Stomach (tissue), 9 donors: ENCODE results near the gene BLCAP. TPM values are rescaled to one million over a fixed set of nuclear protein-coding genes. Genes with fewer than 3 reads are reported as not detected.

Source experiments
- DNase-seq, 2 donors: peaks; one replicate each; pipeline versions ENCODE4 v3.0.0 to v3.0.0-alpha.2; 2013 to 2019
- H3K27ac ChIP-seq, 5 donors: fragments of 200-600 bp in 4 of 5; sonication (generic) in 4 of 5; one replicate each; pipeline ENCODE4 v1.5.1; 2013 to 2019; ENCODE audit warnings: mild to moderate bottlenecking in 1 of 5, moderate library complexity in 1 of 5
- H3K27me3 ChIP-seq, 3 donors: fragments of 200-600 bp; sonication (generic); one replicate each; pipeline ENCODE4 v1.5.1; 2017 to 2019; ENCODE audit warnings: mixed run types in 1 of 3
- H3K36me3 ChIP-seq, 4 donors: fragments of 200-600 bp; sonication (generic); 1 replicate in 3 of 4; 2 replicates in 1 of 4; pipeline ENCODE4 v1.5.1; 2016 to 2019
- H3K4me1 ChIP-seq, 4 donors: fragments of 200-600 bp; sonication (generic); one replicate each; pipeline ENCODE4 v1.5.1; 2016 to 2019
- H3K4me3 ChIP-seq, 4 donors: fragments of 200-600 bp; sonication (generic) in 3 of 4; one replicate each; pipeline ENCODE4 v1.5.1; 2016 to 2019; ENCODE audit warnings: mild to moderate bottlenecking in 1 of 4
- H3K9me3 ChIP-seq, 4 donors: fragments of 200-600 bp; sonication (generic); one replicate each; pipeline ENCODE4 v1.5.1; 2016 to 2019
- CTCF ChIP-seq, 7 experiments: fragments of 450-650 bp in 4 of 7; fragments of 200-600 bp in 3 of 7; sonication (generic) in 3 of 7; IDR thresholded peaks; one replicate each; pipeline ENCODE4 v1.5.1; 2016 to 2019; ENCODE audit warnings: antibody characterized with exemption in 7 of 7, control low read depth in 2 of 7, mild to moderate bottlenecking in 1 of 7
- EP300 ChIP-seq: sonication (generic); formaldehyde crosslinking; IDR thresholded peaks from one replicate; pipeline ENCODE4 v1.6.1; 2017; ENCODE audit warnings: antibody characterized with exemption
- POLR2A ChIP-seq, 4 donors: fragments of 450-650 bp; IDR thresholded peaks; one replicate each; pipeline ENCODE4 v1.6.1; 2016; ENCODE audit warnings: antibody characterized with exemption in 4 of 4, control low read depth in 2 of 4, mild to moderate bottlenecking in 1 of 4, moderate library complexity in 1 of 4
- POLR2AphosphoS5 ChIP-seq, 3 donors: sonication (generic); formaldehyde crosslinking; IDR thresholded peaks; one replicate each; pipeline ENCODE4 v1.6.1; 2016; ENCODE audit warnings: antibody characterized with exemption in 3 of 3
- WGBS, 5 donors: extraction: QIAGEN DNeasy Blood & Tissue Kit in 3 of 5; methylation state at CpG; one replicate each; pipeline versions ENCODE4 v1.1.5 to v1.1.7; 2013 to 2018; 5-methylcytosine and 5-hydroxymethylcytosine counted together
- intact Hi-C: fragments of 100-400 bp; cut with DNase I; formaldehyde crosslinking; loops from one replicate; pipeline ENCODE4 v1.15.1; 2023; ENCODE audit warnings: low total_unique reads
- polyA plus RNA-seq, 3 donors: library from polyadenylated mRNA; stranded (reverse); fragments of 200-250 nt; gene quantifications; one replicate each; pipeline ENCODE4 v1.2.3, GENCODE V29; 2013
- total RNA-seq, 5 donors: library from RNA; depleted of rRNA; stranded (reverse); fragments of >200 nt; gene quantifications; one replicate each; pipeline versions ENCODE4 v1.1.0 to v1.2.3, GENCODE V29; 2014 to 2016
- donor health status: healthy with polysubstance abuse.
- donor health status: Bipolar disorder and iron deficiency.
- donor health status: healthy.

The BLCAP gene
- total and polyA plus RNA-seq, 8 donors = 12.5 to 84.4 (median 46.6) TPM

GRCh38 chr20:37519508-37520418 lies 7.9 kb downstream of the BLCAP start:
- peaks cover 25 to 88% (median 61%) of the 10 kb centered on the region in 4 donors for H3K4me1 ChIP-seq
- DNase-seq = peak; percentile 22 to 58
- intact Hi-C loops = loop anchor here (10.0 kb wide), 1 partner anchor 115 kb away; no protein-coding TSS in a partner anchor
- H3K27ac ChIP-seq = peak overlapping the region in 4 of 5 donors; percentile 25 to 83 (median 48)
- H3K4me3 ChIP-seq = no peak overlapping the region
- H3K36me3 ChIP-seq = peaks cover 6 to 62% (median 33%) of the 10 kb centered on the region in 4 donors
- TF ChIP-seq CTCF (IDR thresholded peaks at IDR 0.05) (no peak), POLR2A (IDR thresholded peaks at IDR 0.05) (no peak), POLR2AphosphoS5 (IDR thresholded peaks at IDR 0.05) (no peak)
- WGBS, 5 donors = 82 to 87% (median 87%) methylated on average over 37 to 39 of the region's 39 CpGs
- no peaks in the 10 kb centered on the region for H3K9me3 ChIP-seq
- H3K27me3 ChIP-seq = no peaks in the 10 kb centered on the region

- Histone ChIP-seq H3K9me3 (no peaks in the 10 kb centered on the region), H3K4me3 (no peak overlapping the region), H3K27me3 (no peaks in the 10 kb centered on the region), H3K36me3 (peaks cover 9 to 71% (median 42%) of the 10 kb centered on the region in 4 donors), H3K27ac (peak overlapping the region in 4 of 5 donors; percentile 25 to 83 (median 48)), H3K4me1 (peaks cover 21 to 80% (median 52%) of the 10 kb centered on the region in 4 donors)
- intact Hi-C loops = no loop called here
- WGBS, 5 donors = 72 to 83% (median 80%) methylated on average over 22 to 30 of the region's 30 CpGs
- DNase-seq = peak; percentile 35 to 64
- TF ChIP-seq POLR2A (IDR thresholded peaks at IDR 0.05) = no peak
- no peak for TF ChIP-seq POLR2AphosphoS5 (IDR thresholded peaks at IDR 0.05)
- TF ChIP-seq CTCF (IDR thresholded peaks at IDR 0.05) = no peak
- no peak for TF ChIP-seq EP300
These were observed 8.8 kb downstream of the BLCAP start for GRCh38 chr20:37518606-37519507.

GRCh38 chr20:37518059-37518458 lies 9.6 kb downstream of the BLCAP start:
- Histone ChIP-seq H3K4me1 (peaks cover 21 to 72% (median 48%) of the 10 kb centered on the region in 4 donors), H3K27ac (peak overlapping the region in 4 of 5 donors; percentile 24 to 83 (median 32)), H3K4me3 (no peak overlapping the region), H3K36me3 (peaks cover 9 to 73% (median 48%) of the 10 kb centered on the region in 4 donors), H3K27me3 (no peaks in the 10 kb centered on the region), H3K9me3 (no peaks in the 10 kb centered on the region)
- TF ChIP-seq EP300 (no peak), CTCF (IDR thresholded peaks at IDR 0.05) (no peak), POLR2A (IDR thresholded peaks at IDR 0.05) (no peak), POLR2AphosphoS5 (IDR thresholded peaks at IDR 0.05) (no peak)
- intact Hi-C loops = no loop called here
- WGBS, 5 donors = 89 to 95% (median 91%) methylated on average over 7 of the region's 7 CpGs
- peak in 1 of 2 donors; percentile 17 for DNase-seq
